HAP-1 (cell line): ENCODE measurements around the gene PGBD5.

Experiments
- DNase-seq, 2 experiments: peaks; one replicate each; pipeline ENCODE4 v3.0.0-alpha.2; 2016 to 2020; ENCODE audit warnings: low spot score in 2 of 2
- H3K27me3 ChIP-seq: fragments of 250-450 bp; sonication (Bioruptor Pico); 2 replicates; pipeline ENCODE4 v1.5.1; 2020; ENCODE audit warnings: low read depth, mild to moderate bottlenecking, moderate library complexity
- H3K36me3 ChIP-seq: fragments of 250-450 bp; sonication (Bioruptor Pico); replicated peaks from 2 replicates; pipeline ENCODE4 v1.5.1; 2020; ENCODE audit warnings: mild to moderate bottlenecking
- H3K4me1 ChIP-seq: fragments of 250-450 bp; sonication (Bioruptor Pico); 2 replicates; pipeline ENCODE4 v1.5.1; 2020; ENCODE audit warnings: mild to moderate bottlenecking
- H3K4me3 ChIP-seq: fragments of 250-450 bp; sonication (Bioruptor Pico); 2 replicates; pipeline ENCODE4 v1.5.1; 2020; ENCODE audit warnings: mild to moderate bottlenecking, moderate library complexity
- H3K9me3 ChIP-seq: fragments of 250-450 bp; sonication (Bioruptor Pico); 2 replicates; pipeline ENCODE4 v1.5.1; 2020; ENCODE audit warnings: mild to moderate bottlenecking, moderate library complexity
- in situ Hi-C: fragments of 300-500 bp; cut with MboI; formaldehyde crosslinking; loops from 3 replicates; pipeline ENCODE4 v1.14.3; 2020; ENCODE audit warnings: low sequenced_read_pairs, inconsistent platforms, mixed read lengths

The PGBD5 gene

DNA sequence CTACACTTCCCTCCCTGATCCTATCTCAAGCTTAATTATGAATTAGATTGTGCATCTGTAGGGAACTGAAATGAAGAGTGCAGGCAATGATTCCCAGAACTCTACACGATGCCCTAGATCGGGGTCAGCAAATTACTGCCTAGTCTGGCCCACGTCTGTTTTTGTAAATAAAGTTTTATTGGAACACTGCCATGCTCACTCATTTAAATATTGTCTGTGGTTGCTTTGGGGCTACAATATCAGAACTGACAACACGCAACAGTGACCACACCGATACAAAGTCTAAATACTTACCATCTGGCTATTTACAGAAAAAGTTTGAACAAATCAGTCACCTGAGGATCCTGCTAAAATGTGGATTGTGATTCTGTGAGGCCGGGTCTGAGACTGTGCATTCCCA lies 74.1 kb downstream of the PGBD5 start:
- no peaks in the 10 kb centered on the region for H3K27me3 ChIP-seq

DNA sequence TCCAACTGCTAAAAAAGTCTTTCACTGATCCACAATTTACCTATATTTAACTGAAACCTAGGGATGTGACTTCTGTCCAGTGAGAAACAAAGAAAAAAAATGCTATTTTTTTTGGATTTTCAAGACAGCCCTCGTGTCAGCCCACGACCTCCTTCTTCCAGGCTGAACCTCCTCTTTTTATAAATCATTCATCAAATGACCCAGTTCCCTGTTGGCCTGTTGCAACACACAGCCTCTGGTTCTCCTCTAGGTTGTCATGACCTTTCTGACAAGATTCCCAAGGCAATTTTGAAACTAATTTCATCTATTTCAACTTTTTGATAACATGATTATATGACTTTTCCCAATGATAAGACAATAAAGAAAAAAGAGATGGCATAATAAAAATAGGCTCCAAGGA lies 74.6 kb downstream of the PGBD5 start:
- H3K27me3 ChIP-seq: no peaks in the 10 kb centered on the region
- DNase-seq: no peak
- no peaks in the 10 kb centered on the region for H3K9me3 ChIP-seq
- no peak overlapping the region for H3K4me3 ChIP-seq
- no peaks in the 10 kb centered on the region for H3K4me1 ChIP-seq
- no peaks in the 10 kb centered on the region for H3K36me3 ChIP-seq
- in situ Hi-C loops: no loop called here

More for the DNA sequence above, 74.1 kb downstream of the PGBD5 start:
- Histone ChIP-seq H3K36me3 (no peaks in the 10 kb centered on the region), H3K4me3 (no peak overlapping the region), H3K4me1 (no peaks in the 10 kb centered on the region), H3K9me3 (no peaks in the 10 kb centered on the region)
- no peak for DNase-seq
- in situ Hi-C loops: no loop called here

DNA sequence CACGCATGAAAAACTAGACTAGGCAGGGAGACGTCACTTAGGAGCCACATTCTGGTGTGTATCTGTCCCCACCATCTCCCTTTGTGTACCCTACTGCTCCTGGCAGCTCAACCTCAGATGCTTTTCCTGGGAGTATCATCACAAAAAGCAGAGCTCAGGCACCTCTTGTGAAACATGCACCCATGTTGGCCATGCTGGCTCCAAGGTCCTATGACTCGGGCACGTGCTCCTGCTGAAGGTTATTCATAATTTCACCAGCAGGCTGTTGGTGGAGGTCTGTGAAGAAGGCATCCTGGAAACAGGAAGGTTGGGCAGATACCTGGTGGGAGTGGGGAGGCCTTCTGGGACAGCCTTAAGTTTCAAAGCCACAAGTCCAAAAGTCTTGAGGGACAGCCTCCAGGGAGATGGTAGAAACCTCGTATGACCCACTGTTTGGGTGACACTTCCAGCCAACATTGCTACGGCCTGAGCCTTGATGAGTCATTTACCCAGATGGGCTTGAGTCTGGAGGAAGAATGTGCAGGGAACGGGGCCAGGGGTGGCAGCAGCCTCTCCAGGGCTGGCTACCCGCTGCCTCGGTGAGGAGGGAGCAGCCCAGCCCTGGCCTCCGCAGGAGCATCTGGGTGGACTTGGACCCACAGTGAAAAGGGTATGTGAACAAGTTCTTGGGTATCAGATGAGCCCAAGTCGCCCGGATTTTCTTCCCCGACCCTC lies 75.8 kb downstream of the PGBD5 start:
- Histone ChIP-seq H3K4me3 (no peak overlapping the region), H3K36me3 (no peaks in the 10 kb centered on the region), H3K27me3 (no peaks in the 10 kb centered on the region), H3K9me3 (no peaks in the 10 kb centered on the region), H3K4me1 (no peaks in the 10 kb centered on the region)
- in situ Hi-C loops: no loop called here
- DNase-seq: no peak

GRCh38 chr1:230349020-230349393 lies 77.1 kb downstream of the PGBD5 start:
- Histone ChIP-seq H3K27me3 (no peaks in the 10 kb centered on the region), H3K36me3 (no peaks in the 10 kb centered on the region), H3K9me3 (no peaks in the 10 kb centered on the region), H3K4me3 (no peak overlapping the region), H3K4me1 (no peaks in the 10 kb centered on the region)
- in situ Hi-C loops: no loop called here
- DNase-seq: no peak

- no peak for DNase-seq
- H3K36me3 ChIP-seq: no peaks in the 10 kb centered on the region
- H3K4me3 ChIP-seq: no peak overlapping the region
- in situ Hi-C loops: no loop called here
- no peaks in the 10 kb centered on the region for H3K9me3 ChIP-seq
- no peaks in the 10 kb centered on the region for H3K27me3 ChIP-seq
- no peaks in the 10 kb centered on the region for H3K4me1 ChIP-seq
Measured at GRCh38 chr1:230348386-230349019, 77.6 kb downstream of the PGBD5 start.

DNA sequence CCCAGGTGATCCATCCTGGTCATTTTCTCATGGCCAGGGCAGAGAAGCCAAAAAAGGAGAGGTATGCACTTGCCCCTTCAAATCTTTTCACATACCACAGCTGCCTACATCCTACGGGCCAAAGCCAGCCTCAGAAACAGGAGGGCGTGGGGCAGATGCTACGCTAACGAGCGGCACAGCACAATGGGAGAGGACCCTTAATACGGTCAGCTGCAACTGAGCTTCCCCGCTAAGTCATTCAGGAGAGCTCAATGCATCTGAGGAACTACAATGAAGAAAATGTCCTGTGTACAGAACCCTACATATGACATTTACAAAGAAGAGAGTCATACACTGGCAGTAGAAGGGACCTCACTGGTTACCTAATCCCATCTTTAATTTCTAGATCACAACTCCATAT lies 78.2 kb downstream of the PGBD5 start:
- H3K9me3 ChIP-seq: no peaks in the 10 kb centered on the region
- no peak for DNase-seq
- no peaks in the 10 kb centered on the region for H3K4me1 ChIP-seq
- in situ Hi-C loops: no loop called here
- no peaks in the 10 kb centered on the region for H3K36me3 ChIP-seq
- no peak overlapping the region for H3K4me3 ChIP-seq
- no peaks in the 10 kb centered on the region for H3K27me3 ChIP-seq

GRCh38 chr1:230345139-230345885 lies 80.8 kb downstream of the PGBD5 start:
- Histone ChIP-seq H3K9me3 (no peaks in the 10 kb centered on the region), H3K4me1 (no peaks in the 10 kb centered on the region), H3K4me3 (no peak overlapping the region), H3K27me3 (no peaks in the 10 kb centered on the region), H3K36me3 (no peaks in the 10 kb centered on the region)
- in situ Hi-C loops: no loop called here
- DNase-seq: no peak

- no peaks in the 10 kb centered on the region for H3K4me1 ChIP-seq
- no peaks in the 10 kb centered on the region for H3K36me3 ChIP-seq
- no peaks in the 10 kb centered on the region for H3K27me3 ChIP-seq
- DNase-seq: no peak
- no peaks in the 10 kb centered on the region for H3K9me3 ChIP-seq
- in situ Hi-C loops: no loop called here
- no peak overlapping the region for H3K4me3 ChIP-seq
Measured at GRCh38 chr1:230342699-230343098, 83.4 kb downstream of the PGBD5 start.

DNA sequence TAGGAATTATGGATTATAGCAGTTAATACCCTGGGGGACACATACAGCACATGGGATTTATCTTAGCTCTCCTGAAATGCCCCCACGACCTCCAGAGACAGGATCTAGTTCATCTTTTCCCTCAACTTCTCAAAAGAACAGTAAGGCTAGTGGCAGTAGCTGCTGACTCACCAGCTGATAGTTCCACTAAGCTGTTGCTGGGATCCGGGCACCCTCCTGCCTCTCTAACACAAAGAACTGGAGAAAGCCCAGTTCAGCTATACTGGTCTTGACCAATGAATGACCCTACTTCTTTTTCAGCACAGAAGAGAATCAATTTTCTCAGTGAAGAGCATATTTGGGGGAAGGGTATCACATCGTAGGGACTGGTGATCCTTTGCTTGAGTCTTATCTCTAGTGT lies 84.1 kb downstream of the PGBD5 start:
- in situ Hi-C loops: no loop called here
- no peak for DNase-seq
- no peaks in the 10 kb centered on the region for H3K36me3 ChIP-seq
- H3K9me3 ChIP-seq: no peaks in the 10 kb centered on the region
- no peaks in the 10 kb centered on the region for H3K27me3 ChIP-seq
- H3K4me3 ChIP-seq: no peak overlapping the region
- no peaks in the 10 kb centered on the region for H3K4me1 ChIP-seq

DNA sequence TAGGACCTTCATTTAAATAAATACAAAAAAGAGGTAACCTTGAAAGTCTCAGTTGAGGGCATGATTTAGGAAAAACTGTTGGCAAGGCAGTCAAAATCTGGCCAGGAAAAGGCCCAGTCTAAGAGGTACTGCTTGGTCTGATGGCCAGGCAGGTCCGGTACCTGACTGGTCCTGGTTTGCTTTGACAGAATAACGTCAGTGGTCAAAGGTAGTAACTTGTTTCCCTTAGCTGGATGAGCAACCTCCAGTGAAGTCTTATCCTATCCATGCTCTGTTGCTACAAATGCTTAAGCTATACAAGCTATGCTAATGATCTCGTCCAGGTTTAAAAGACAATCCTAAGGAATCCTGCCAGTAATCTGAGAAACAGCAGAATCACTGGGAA lies 85.0 kb downstream of the PGBD5 start:
- Histone ChIP-seq H3K4me1 (no peaks in the 10 kb centered on the region), H3K9me3 (no peaks in the 10 kb centered on the region), H3K36me3 (no peaks in the 10 kb centered on the region), H3K4me3 (no peak overlapping the region), H3K27me3 (no peaks in the 10 kb centered on the region)
- in situ Hi-C loops: no loop called here
- no peak for DNase-seq

DNA sequence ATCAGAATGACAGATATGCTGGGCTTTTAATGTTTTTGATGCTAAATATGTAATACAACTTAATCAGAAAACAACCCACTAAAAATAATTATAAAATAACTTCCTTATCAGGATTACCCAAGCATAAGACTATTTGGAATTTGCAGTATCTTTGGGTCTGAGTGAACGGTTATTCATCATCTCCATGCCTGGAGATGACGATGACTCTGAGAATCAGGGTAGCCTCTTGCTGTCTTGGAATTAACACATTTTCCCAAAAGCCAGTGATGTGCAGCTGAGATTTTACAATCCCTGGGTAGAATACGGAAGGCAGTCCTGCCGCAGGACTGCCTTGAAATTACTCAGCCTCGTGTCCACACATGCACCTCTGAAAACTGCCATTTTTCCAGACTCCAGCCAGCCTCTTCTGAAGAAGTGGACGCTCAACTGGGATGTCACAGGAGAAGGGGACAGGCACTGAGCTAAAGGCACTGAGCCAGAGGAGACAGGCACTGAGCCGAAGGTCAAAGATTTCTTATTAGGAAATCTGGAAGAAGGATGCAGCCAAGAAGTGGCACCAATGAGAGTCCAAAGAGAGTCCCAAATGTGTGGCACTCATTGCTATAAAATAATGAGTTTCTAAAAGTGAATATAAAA lies 85.5 kb downstream of the PGBD5 start:
- no peaks in the 10 kb centered on the region for H3K36me3 ChIP-seq
- in situ Hi-C loops: no loop called here
- H3K27me3 ChIP-seq: no peaks in the 10 kb centered on the region
- no peaks in the 10 kb centered on the region for H3K4me1 ChIP-seq
- no peak for DNase-seq
- no peak overlapping the region for H3K4me3 ChIP-seq
- H3K9me3 ChIP-seq: no peaks in the 10 kb centered on the region

DNA sequence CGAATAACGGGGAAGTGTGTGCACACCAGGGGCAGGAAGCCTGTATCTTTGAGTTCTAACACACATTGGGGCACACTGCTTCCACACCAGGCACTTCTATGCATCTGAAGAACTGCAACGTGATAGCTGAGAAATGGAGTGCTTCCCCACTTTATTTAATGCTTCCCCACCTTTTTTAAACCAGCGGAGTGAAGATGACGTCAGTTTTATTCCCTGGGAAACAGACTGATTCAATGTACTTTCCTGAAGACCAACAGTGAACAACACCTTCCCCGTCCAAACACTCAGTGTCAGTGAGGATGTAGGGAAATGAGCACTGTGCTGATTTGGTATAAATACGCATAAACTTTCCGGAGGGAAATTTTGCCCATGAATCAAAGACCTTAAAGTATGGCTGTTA lies 87.1 kb downstream of the PGBD5 start:
- Histone ChIP-seq H3K27me3 (no peaks in the 10 kb centered on the region), H3K9me3 (no peaks in the 10 kb centered on the region), H3K4me1 (no peaks in the 10 kb centered on the region), H3K4me3 (no peak overlapping the region), H3K36me3 (no peaks in the 10 kb centered on the region)
- in situ Hi-C loops: no loop called here
- DNase-seq: no peak

DNA sequence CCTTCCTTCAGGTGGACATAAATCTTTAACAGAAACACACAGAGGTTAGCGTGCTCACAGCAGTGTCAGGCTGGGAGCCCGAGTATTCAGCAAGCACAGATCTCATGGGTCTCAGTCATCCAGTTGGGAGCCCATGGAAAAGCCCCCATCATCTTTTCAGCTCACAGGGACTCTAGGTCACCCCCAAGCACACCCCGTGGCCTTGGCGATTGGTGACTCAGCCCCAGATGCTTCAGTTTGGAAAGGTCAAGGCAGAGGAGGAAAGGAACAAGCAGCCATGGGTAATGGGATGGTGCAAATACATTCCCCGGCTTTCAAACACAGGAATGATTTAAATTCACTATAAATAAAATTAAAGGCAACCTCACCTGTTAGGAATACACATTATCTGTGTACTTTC lies 88.9 kb downstream of the PGBD5 start:
- no peaks in the 10 kb centered on the region for H3K4me1 ChIP-seq
- H3K9me3 ChIP-seq: no peaks in the 10 kb centered on the region
- in situ Hi-C loops: no loop called here
- no peaks in the 10 kb centered on the region for H3K27me3 ChIP-seq
- H3K4me3 ChIP-seq: no peak overlapping the region
- no peak for DNase-seq
- no peaks in the 10 kb centered on the region for H3K36me3 ChIP-seq
